ENCODE measurements around the gene INPP5F. TPM values are rescaled to one million over a fixed set of nuclear protein-coding genes. Genes with fewer than 3 reads are reported as not detected.

The INPP5F gene
- total and polyA plus RNA-seq, 9 donors, result 8.1 to 18.8 (median 13.8) TPM

- 87 to 90% (median 90%) methylated on average over 6 of the region's 6 CpGs for WGBS, 3 donors
- Histone ChIP-seq H3K4me1 (ENCODE audit: insufficient read depth) (no peaks in the 10 kb centered on the region), H3K27me3 (no peaks in the 10 kb centered on the region), H3K36me3 (no peaks in the 10 kb centered on the region), H3K27ac (no peak overlapping the region), H3K9me3 (no peaks in the 10 kb centered on the region), H3K4me3 (no peak overlapping the region)
- intact Hi-C loops (cut with DNase I), result no loop called here
- DNase-seq, result no peak
- TF ChIP-seq, protein P1, sequence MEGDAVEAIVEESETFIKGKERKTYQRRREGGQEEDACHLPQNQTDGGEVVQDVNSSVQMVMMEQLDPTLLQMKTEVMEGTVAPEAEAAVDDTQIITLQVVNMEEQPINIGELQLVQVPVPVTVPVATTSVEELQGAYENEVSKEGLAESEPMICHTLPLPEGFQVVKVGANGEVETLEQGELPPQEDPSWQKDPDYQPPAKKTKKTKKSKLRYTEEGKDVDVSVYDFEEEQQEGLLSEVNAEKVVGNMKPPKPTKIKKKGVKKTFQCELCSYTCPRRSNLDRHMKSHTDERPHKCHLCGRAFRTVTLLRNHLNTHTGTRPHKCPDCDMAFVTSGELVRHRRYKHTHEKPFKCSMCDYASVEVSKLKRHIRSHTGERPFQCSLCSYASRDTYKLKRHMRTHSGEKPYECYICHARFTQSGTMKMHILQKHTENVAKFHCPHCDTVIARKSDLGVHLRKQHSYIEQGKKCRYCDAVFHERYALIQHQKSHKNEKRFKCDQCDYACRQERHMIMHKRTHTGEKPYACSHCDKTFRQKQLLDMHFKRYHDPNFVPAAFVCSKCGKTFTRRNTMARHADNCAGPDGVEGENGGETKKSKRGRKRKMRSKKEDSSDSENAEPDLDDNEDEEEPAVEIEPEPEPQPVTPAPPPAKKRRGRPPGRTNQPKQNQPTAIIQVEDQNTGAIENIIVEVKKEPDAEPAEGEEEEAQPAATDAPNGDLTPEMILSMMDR (IDR thresholded peaks at IDR 0.05), result no peak
- no peak for TF ChIP-seq EP300 (IDR thresholded peaks at IDR 0.05)
- no peak for TF ChIP-seq POLR2A (IDR thresholded peaks at IDR 0.05)
Observed at GRCh38 chr10:119826771-119827170, 100.9 kb downstream of the INPP5F start.

- H3K36me3 ChIP-seq, result no peaks in the 10 kb centered on the region
- H3K27ac ChIP-seq, result no peak overlapping the region
- intact Hi-C loops (cut with DNase I), result no loop called here
- DNase-seq, result no peak
- 79 to 85% (median 81%) methylated on average over 4 of the region's 4 CpGs for WGBS, 3 donors
- no peaks in the 10 kb centered on the region for H3K4me1 ChIP-seq (ENCODE audit: insufficient read depth)
- H3K4me3 ChIP-seq, result no peak overlapping the region
- H3K9me3 ChIP-seq, result no peaks in the 10 kb centered on the region
- TF ChIP-seq EP300 (IDR thresholded peaks at IDR 0.05) (no peak), POLR2A (IDR thresholded peaks at IDR 0.05) (no peak)
- TF ChIP-seq, protein P1 (IDR thresholded peaks at IDR 0.05), result no peak
- no peaks in the 10 kb centered on the region for H3K27me3 ChIP-seq
Observed at GRCh38 chr10:119827430-119827829, 101.6 kb downstream of the INPP5F start.

GRCh38 chr10:119829429-119829828 lies 103.6 kb downstream of the INPP5F start:
- Histone ChIP-seq H3K27me3 (no peaks in the 10 kb centered on the region), H3K4me3 (no peak overlapping the region), H3K4me1 (ENCODE audit: insufficient read depth) (no peaks in the 10 kb centered on the region), H3K36me3 (no peaks in the 10 kb centered on the region), H3K9me3 (no peaks in the 10 kb centered on the region), H3K27ac (no peak overlapping the region)
- intact Hi-C loops (cut with DNase I), result no loop called here
- no peak for DNase-seq
- WGBS, 3 donors, result 86 to 90% (median 86%) methylated on average over 7 of the region's 7 CpGs
- TF ChIP-seq POLR2A (IDR thresholded peaks at IDR 0.05), result no peak
- no peak for TF ChIP-seq EP300 (IDR thresholded peaks at IDR 0.05)
- TF ChIP-seq, protein P1 (IDR thresholded peaks at IDR 0.05), result no peak

DNA sequence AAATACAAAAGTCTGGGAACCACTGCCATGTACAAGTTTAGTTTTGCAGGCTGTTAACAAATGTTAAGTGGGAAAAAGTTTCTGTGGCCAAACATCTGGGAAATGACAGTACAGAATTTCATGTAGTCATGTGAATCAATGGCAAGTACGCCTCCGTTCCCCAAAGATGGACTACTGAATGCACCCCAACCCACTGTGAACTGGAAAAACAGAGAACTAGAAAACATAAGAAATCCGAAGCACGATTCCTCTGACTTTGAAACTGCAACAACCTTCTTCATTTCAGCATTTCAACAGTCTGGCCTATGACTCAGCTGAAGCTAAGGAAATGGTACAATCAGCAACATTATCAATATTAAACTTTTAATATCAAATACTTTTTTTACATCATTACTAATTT lies 105.0 kb downstream of the INPP5F start:
- 84 to 94% (median 93%) methylated on average over 4 of the region's 4 CpGs for WGBS, 3 donors
- H3K27me3 ChIP-seq, result no peaks in the 10 kb centered on the region
- no peaks in the 10 kb centered on the region for H3K9me3 ChIP-seq
- H3K36me3 ChIP-seq, result no peaks in the 10 kb centered on the region
- no peak for TF ChIP-seq POLR2A (IDR thresholded peaks at IDR 0.05)
- TF ChIP-seq EP300 (IDR thresholded peaks at IDR 0.05), result no peak
- TF ChIP-seq, protein P1 (IDR thresholded peaks at IDR 0.05), result no peak
- H3K27ac ChIP-seq, result no peak overlapping the region
- H3K4me3 ChIP-seq, result no peak overlapping the region
- no peaks in the 10 kb centered on the region for H3K4me1 ChIP-seq (ENCODE audit: insufficient read depth)
- intact Hi-C loops (cut with DNase I), result no loop called here
- no peak for DNase-seq
